RWPE1 (cell line): ENCODE data around the gene FBXW2.

Experiments used
- CTCF ChIA-PET: fragments of 350-600 bp; sonication (Branson Sonifier 250); formaldehyde crosslinking; extraction: SDS; loops from one replicate; lab custom pipeline; 2021; lab: Yijun Ruan, JAX
- POLR2A ChIA-PET: fragments of 400-600 bp; formaldehyde crosslinking; extraction: SDS; loops from one replicate; lab custom pipeline; 2020; ENCODE audit warnings: antibody characterized with exemption; ENCODE audit not compliant: low non-redundant PET; lab: Yijun Ruan, JAX
- DNase-seq: peaks from one replicate; pipeline ENCODE4 v3.0.0; 2012; ENCODE audit warnings: low spot score
- H3K27ac ChIP-seq: fragments of 450-650 bp; 2 replicates; pipeline ENCODE4 v1.5.1; 2017
- CTCF ChIP-seq: fragments of 450-650 bp; conservative IDR thresholded peaks from 2 replicates; pipeline ENCODE4 v1.5.1; 2017; ENCODE audit warnings: low read depth, mild to moderate bottlenecking

Gene FBXW2

GRCh38 chr9:120730654-120731514 is 62.3 kb downstream of the FBXW2 start:
- ChIA-PET POLR2A (interaction anchor here (0.6 to 0.7 kb wide), 2 partner anchors 32 to 70 kb away, joined by 3 to 5 read pairs; no protein-coding TSS in a partner anchor), CTCF (no interaction called here)
- DNase-seq: peak; percentile 67
- TF ChIP-seq CTCF: no peak
- H3K27ac ChIP-seq: peak overlapping the region; percentile 70

GRCh38 chr9:120729791-120730241 is 63.4 kb downstream of the FBXW2 start:
- POLR2A ChIA-PET: interaction anchor here (0.7 kb wide), 1 partner anchor 71 kb away, joined by 5 read pairs; no protein-coding TSS in a partner anchor
- H3K27ac ChIP-seq: peak overlapping the region; percentile 70
- TF ChIP-seq CTCF: no peak
- CTCF ChIA-PET: interaction anchor here (0.6 kb wide), 2 partner anchors 264 to 341 kb away, joined by 3 read pairs; no protein-coding TSS in a partner anchor
- DNase-seq: no peak

GRCh38 chr9:120726484-120726883 is 66.7 kb downstream of the FBXW2 start:
- DNase-seq: no peak
- POLR2A ChIA-PET: no interaction called here
- TF ChIP-seq CTCF: no peak
- CTCF ChIA-PET: no interaction called here
- H3K27ac ChIP-seq: no peak overlapping the region

- CTCF ChIA-PET: no interaction called here
Observed at GRCh38 chr9:120725907-120726306, 67.3 kb downstream of the FBXW2 start.

GRCh38 chr9:120724757-120725400 is 68.3 kb downstream of the FBXW2 start:
- H3K27ac ChIP-seq: no peak overlapping the region
- no peak for TF ChIP-seq CTCF
- no peak for DNase-seq
- CTCF ChIA-PET: interaction anchor here (1.0 kb wide), 1 partner anchor 117 kb away, joined by 3 read pairs; the partner anchor contains the start of gene PSMD5
- POLR2A ChIA-PET: no interaction called here

More at GRCh38 chr9:120725907-120726306, 67.3 kb downstream of the FBXW2 start:
- POLR2A ChIA-PET: no interaction called here
- no peak for DNase-seq
- TF ChIP-seq CTCF: no peak
- no peak overlapping the region for H3K27ac ChIP-seq

GRCh38 chr9:120723565-120723964 is 69.7 kb downstream of the FBXW2 start:
- no peak for DNase-seq
- ChIA-PET POLR2A (no interaction called here), CTCF (no interaction called here)
- H3K27ac ChIP-seq: no peak overlapping the region
- no peak for TF ChIP-seq CTCF
